Measurements from ENCODE around the gene TAB2.

- no peak for TF ChIP-seq CTCF (IDR thresholded peaks at IDR 0.05)
- TF ChIP-seq POLR2A (IDR thresholded peaks at IDR 0.05): no peak
These were observed 3.7 kb upstream of the TAB2 start for GRCh38 chr6:149313861-149314260.

All from body of pancreas (tissue), 4 donors.